Stomach (tissue), 4 donors: Measurements from ENCODE around the gene KAZALD1.

Experiments
- CTCF ChIP-seq, 7 experiments: fragments of 450-650 bp in 4 of 7; fragments of 200-600 bp in 3 of 7; sonication (generic) in 3 of 7; IDR thresholded peaks; one replicate each; pipeline ENCODE4 v1.5.1; 2016 to 2019; ENCODE audit warnings: antibody characterized with exemption in 7 of 7, control low read depth in 2 of 7, mild to moderate bottlenecking in 1 of 7
- POLR2A ChIP-seq, 4 donors: fragments of 450-650 bp; IDR thresholded peaks; one replicate each; pipeline ENCODE4 v1.6.1; 2016; ENCODE audit warnings: antibody characterized with exemption in 4 of 4, control low read depth in 2 of 4, mild to moderate bottlenecking in 1 of 4, moderate library complexity in 1 of 4

DNA sequence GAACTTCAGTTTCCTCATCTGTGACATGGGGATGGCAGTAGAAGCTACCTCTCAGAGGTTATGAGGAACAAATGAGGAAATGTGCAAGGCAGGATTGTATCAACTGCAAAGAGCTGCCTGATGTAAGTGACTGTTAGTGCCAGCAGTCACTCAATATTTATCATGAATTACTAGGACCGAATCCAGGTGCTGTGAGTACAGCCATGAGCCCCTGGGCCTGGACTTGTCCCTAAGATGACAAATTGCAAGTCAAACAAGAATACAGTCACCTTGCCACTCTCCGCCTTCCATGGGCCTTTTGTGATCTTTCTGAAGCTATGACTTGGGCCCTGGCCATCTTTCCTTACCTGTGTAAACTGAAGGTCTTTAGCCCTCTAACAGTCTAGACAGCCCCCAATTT, 41.6 kb downstream of the KAZALD1 start:
- TF ChIP-seq POLR2A (IDR thresholded peaks at IDR 0.05) (no peak), CTCF (IDR thresholded peaks at IDR 0.05) (no peak)
